ENCODE data around the gene PAX5.

Gene PAX5

DNA sequence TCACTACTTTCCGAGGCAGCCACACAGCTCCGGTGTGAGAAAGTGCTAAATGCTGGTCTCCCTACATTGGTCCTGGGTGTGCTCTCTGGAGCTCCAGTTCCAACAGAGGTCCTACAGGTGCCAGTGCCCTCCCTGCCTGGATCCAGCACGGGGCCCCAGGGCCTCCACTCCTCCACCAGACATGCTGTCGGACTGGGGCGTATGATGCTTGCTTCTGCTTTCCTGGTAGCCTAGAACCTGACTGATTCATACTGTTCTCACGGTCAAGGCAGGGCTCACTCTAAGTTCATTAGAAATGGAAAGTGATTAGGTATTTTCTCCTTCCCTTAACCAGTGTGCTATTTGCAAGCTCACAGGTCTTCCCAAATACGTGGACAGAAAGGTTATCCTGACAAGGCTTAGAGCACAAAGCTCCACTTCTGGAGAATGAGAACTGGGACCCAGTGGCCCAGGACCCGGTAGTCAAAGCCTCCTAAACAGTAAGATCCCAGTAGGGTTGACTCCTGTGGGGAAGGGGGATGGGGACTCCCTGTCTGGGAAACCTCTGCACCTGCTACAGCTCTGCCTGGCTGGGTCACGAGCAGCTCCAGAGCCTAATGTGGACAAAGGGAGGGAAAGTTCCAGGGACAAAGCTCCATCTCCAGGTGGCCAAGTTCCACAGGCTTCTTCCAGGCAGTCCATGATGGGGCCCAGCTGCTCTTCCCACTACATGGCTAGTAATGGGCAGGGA, 98.1 kb downstream of the PAX5 start:
- no peak overlapping the region for H3K4me3 ChIP-seq (ENCODE audit: control insufficient read depth, low read depth, low read length)
- DNase-seq (ENCODE audit: low read depth): no peak
- TF ChIP-seq, protein P1, sequence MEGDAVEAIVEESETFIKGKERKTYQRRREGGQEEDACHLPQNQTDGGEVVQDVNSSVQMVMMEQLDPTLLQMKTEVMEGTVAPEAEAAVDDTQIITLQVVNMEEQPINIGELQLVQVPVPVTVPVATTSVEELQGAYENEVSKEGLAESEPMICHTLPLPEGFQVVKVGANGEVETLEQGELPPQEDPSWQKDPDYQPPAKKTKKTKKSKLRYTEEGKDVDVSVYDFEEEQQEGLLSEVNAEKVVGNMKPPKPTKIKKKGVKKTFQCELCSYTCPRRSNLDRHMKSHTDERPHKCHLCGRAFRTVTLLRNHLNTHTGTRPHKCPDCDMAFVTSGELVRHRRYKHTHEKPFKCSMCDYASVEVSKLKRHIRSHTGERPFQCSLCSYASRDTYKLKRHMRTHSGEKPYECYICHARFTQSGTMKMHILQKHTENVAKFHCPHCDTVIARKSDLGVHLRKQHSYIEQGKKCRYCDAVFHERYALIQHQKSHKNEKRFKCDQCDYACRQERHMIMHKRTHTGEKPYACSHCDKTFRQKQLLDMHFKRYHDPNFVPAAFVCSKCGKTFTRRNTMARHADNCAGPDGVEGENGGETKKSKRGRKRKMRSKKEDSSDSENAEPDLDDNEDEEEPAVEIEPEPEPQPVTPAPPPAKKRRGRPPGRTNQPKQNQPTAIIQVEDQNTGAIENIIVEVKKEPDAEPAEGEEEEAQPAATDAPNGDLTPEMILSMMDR (conservative IDR thresholded peaks at IDR 0.05; ENCODE audit: control insufficient read depth, insufficient read depth, low read depth, low read length): no peak

DNA sequence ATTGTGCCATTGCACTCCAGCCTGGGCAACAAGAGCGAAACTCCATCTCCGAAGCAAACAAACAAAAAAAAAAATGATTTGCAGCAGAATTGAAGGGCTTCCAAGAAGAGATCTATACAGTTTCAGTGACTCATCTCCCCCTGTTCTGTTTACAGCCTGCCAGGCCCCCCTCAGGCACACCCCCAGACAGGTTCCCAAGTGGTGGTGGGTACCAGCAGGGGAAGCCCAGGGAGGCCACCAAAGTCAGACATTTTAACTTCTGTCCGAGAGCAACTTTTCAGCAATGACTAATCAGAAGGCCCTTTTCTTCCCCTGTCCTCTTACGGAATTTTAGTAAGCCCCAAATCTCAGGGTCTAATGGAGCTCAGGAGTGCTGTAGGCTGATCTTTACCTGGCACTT, 98.7 kb downstream of the PAX5 start:
- no peak overlapping the region for H3K4me3 ChIP-seq (ENCODE audit: control insufficient read depth, low read depth, low read length)
- no peak for DNase-seq (ENCODE audit: low read depth)
- TF ChIP-seq, protein P1 (conservative IDR thresholded peaks at IDR 0.05; ENCODE audit: control insufficient read depth, insufficient read depth, low read depth, low read length): no peak

DNA sequence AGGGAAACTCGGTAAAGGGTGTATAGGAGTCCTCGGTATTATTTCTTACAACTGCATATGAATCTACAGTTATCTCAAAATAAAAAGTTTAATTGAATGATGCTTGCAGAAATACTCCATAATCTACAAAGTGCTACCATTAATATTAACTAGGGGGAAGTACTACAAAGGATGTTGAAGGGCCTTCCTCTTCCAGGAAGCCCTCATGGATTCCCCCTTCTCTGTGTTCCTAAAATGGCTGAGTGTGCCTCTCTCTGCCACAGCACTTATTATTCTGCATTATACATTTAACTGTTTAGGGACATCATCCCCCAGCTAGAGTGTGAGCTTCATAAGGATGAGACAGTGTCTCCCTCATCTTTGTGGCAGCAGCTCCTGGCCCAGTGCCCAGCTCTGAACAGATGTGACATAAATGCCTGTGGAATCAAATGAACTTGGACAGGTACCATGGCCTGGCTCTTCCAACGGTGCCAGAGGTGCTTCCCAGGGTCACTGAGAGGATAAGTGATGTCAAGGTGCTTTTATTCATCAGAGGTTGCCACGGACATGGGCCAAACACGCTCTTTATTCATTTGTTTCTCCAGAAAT, 99.5 kb downstream of the PAX5 start:
- no peak for DNase-seq (ENCODE audit: low read depth)
- no peak overlapping the region for H3K4me3 ChIP-seq (ENCODE audit: control insufficient read depth, low read depth, low read length)
- TF ChIP-seq, protein P1 (conservative IDR thresholded peaks at IDR 0.05; ENCODE audit: control insufficient read depth, insufficient read depth, low read depth, low read length): no peak

DNA sequence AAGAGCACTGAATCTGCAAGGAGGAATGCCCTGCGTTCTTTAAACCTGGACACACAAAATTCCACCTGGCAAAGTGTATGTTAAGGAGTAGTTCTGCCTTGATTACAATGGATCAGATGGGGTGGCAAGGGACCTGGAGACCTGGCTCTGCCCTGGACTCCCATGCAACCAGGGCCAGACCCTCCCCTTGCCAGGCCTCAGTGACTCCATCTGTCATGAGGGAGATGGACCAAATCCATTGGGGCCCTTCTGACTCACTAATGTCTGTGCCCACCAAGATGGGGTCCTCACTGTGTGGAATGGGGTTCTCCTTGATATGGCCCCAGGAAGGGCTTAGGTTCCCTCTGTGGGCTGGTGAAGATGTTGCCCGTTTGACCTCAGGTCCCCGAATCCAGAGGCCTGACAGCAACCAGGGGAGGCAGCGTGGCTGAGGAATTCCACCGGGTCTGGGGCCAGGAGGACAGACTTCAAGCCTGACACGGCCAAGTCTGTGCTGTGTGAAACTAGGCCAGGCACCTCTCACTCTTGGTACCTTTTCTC, 100.3 kb downstream of the PAX5 start:
- TF ChIP-seq, protein P1 (conservative IDR thresholded peaks at IDR 0.05; ENCODE audit: control insufficient read depth, insufficient read depth, low read depth, low read length): no peak

DNA sequence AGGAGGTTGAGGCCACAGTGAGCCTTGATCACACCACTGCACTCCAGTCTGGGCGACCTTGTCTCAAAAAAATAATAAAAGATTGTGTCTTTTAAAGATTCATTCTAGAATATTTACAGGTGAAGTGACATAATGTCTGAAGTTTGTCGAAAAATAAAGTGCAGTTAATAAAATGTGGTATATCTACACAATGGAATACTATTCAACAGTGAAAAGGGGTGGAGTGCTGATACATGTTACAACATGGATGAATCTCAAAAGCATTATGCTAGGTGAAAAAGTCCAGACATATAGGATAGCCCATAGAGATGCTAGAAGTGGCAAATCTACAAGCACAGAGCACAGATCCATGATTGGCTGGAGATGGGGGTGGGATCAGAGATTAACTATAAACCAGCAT, 101.9 kb downstream of the PAX5 start:
- no peak overlapping the region for H3K4me3 ChIP-seq (ENCODE audit: control insufficient read depth, low read depth, low read length)
- TF ChIP-seq, protein P1 (conservative IDR thresholded peaks at IDR 0.05; ENCODE audit: control insufficient read depth, insufficient read depth, low read depth, low read length): no peak
- no peak for DNase-seq (ENCODE audit: low read depth)

More for the DNA sequence above, 100.3 kb downstream of the PAX5 start:
- no peak overlapping the region for H3K4me3 ChIP-seq (ENCODE audit: control insufficient read depth, low read depth, low read length)
- no peak for DNase-seq (ENCODE audit: low read depth)

DNA sequence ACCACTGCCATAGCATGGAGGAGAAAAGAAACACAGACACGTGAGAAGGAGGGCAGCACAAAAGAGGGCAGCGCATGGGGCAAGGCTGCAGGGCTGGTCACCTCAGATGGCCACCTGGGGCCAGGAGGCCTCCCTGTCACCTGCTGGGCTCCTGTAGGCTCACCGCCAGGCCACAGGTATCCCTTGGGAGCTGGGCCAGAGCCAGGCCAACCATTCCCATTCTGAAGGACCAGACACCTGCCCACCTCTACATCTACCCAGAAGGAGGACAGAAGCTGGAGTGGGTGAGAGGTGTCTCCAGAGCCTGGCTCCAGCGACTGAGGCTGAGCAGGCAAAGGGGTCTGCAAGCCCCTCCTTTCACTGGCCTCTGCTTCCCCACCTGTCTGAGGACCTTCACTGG, 103.1 kb downstream of the PAX5 start:
- TF ChIP-seq, protein P1 (conservative IDR thresholded peaks at IDR 0.05; ENCODE audit: control insufficient read depth, insufficient read depth, low read depth, low read length): no peak
- H3K4me3 ChIP-seq (ENCODE audit: control insufficient read depth, low read depth, low read length): no peak overlapping the region
- DNase-seq (ENCODE audit: low read depth): no peak

Data from fibroblast of mammary gland (primary cell).